IPS-NIHi11 (cell line): ENCODE measurements around the gene SLC25A25.
A peak's percentile ranks its signal among the peaks of the same experiment; 100 is the strongest.

Experiments
- DNase-seq: peaks from one replicate; pipeline ENCODE4 v3.0.0; 2012; ENCODE audit warnings: mixed read lengths, low spot score

SLC25A25 gene

GRCh38 chr9:128072144-128073021, 4.4 kb downstream of the SLC25A25 start:
- DNase-seq, result peak; percentile 6

GRCh38 chr9:128073253-128073886, 5.3 kb downstream of the SLC25A25 start:
- no peak for DNase-seq

GRCh38 chr9:128077847-128078503, 9.9 kb downstream of the SLC25A25 start:
- DNase-seq, result no peak

DNA sequence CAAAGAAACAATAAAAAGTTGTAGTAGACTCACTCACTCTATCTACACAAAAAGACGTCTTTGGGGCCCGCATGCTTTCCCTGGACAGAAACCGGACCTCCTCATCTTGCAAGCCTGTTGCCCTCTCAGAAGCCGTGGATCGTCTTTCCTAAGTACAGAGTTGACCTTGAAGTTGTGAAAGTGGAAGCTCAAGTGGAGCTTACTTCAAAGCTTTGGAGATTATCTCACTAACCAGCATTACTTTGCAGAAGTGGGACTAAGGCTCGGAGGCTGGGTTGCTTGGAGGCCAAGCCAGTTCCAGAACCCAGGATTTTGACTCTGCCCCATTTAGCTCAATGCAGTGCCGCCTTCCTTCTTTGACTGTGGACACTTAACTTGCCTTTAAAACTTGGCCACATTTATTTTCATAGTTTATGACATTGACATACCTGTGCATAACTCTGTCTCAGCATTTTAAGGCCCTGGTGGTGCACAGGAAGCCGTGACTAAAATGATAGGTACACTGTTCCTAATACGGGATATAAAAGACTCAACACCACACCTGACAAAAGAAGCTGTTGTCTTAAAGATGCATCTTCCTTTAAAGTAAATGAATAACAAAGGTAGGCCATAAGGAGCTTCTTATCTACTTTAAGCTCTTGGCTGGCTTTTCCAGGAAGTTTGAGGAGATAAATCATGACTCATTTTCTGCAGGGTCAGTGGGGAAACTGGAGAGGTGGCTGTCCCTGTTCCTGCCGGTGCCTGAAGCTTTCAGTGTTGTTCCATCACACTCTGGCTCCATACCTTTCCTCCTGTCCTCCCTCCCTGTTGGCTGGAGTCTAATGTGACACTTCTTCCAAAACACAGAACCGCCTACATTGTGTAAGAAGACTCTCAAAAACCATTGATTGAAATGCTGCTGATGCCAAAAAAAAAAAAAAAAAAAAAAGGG, 10.7 kb downstream of the SLC25A25 start:
- no peak for DNase-seq

GRCh38 chr9:128080206-128080605, 12.2 kb downstream of the SLC25A25 start:
- no peak for DNase-seq

GRCh38 chr9:128081056-128081455, 13.0 kb downstream of the SLC25A25 start:
- no peak for DNase-seq

DNA sequence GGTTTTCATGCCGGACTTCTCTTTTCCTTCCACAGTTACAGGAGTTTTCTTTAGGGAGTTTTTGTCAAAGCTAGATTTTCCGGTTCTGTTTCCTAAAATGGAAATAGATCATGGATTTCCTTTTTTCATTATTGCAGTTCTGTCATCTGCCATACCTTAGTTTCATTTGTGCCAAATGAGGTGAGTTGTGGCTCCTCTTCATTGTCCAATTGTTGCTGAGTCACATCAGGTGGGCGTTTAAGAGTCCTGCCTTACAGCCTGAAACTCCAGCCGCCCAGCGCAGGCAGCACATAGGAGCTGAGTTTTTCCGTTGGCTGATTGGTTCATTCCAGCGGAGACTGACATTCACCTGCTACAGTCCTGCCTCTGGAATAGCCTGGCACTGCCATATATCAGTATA, 14.1 kb downstream of the SLC25A25 start:
- DNase-seq, result peak; percentile 40

GRCh38 chr9:128084746-128085145, 16.7 kb downstream of the SLC25A25 start:
- DNase-seq, result no peak

- no peak for DNase-seq
Observed at GRCh38 chr9:128085943-128086342, 17.9 kb downstream of the SLC25A25 start.

GRCh38 chr9:128087262-128087661, 19.2 kb downstream of the SLC25A25 start:
- DNase-seq, result no peak

GRCh38 chr9:128088253-128088945, 20.4 kb downstream of the SLC25A25 start:
- DNase-seq, result no peak

GRCh38 chr9:128089299-128089698, 21.3 kb downstream of the SLC25A25 start:
- no peak for DNase-seq

DNA sequence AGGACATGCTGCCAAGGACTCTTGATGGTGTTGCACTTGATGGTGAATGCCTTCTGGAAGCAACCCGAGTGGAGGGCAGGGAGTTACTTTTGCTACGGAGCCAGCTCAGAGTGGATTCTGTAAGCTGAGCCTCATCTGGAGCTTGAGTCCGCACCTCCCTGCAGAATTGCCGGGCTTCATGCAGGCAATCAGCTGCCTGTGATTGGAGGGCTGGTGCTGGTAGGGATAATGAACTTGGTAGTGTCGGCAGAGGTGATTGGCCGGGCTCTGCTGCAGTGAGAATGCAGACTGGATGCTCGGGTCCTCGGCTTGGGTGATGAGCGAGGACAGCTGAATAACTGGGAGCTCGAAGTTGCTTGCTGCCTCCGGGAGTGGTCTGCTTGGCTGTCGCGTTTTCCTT, 23.1 kb downstream of the SLC25A25 start:
- peak; percentile 81 for DNase-seq

- DNase-seq, result no peak
Observed at GRCh38 chr9:128091571-128091970, 23.5 kb downstream of the SLC25A25 start.

DNA sequence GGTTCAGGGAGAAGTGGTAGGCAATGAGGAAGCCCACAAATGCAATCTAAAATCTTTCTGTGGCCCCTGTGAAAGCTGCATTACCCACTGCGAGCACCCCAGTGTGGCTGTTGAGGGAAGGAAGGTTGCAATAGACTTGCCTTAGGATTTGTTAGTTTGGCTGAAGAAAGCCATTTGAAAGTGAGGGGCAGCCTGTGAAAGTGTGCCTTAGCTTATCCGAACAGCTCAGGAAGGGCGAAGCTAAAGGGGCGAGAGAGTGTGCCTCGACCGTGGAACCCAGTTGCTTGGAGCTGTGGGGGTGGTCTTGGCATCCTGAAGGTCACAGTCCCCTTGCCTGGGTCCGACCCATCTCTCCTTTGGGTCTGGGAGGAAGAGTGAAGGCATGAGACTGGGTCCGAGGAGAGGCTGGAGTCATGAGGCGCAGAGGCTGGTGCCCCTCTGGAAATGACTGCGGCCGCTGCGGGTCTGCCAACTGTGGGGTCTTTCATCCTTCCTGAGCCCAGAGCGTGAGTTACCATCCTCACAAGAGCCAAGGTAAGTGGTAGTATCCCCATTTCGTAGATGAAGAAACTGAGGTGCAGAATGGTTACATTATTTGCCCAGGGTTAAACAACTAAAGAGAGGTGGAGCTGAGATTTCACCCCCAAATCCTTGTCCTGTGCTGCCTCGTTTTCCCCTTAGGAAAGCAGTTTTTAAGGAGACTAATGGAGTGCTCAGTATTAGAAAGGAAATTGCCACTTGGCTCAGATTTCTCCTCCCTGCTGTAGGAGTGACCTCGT, 24.4 kb downstream of the SLC25A25 start:
- no peak for DNase-seq

DNA sequence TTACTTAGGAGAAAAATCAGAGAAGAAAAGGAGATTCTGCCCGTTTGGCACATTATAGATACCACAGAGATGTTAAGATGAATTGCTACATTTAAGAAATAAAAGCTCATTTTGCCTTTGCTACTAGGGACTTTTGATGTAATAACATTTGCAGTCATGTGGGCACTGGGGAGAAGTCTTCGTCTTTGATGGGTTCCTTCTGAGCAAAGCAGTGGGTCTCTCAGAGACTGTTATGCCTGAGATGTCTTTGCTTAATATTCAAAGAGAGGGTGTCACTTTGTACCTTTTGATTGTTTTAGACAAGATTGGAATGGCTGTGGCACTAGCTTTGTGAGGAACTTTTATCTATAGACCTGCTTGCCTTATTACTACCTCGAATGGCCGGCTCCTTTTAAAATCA, 25.0 kb downstream of the SLC25A25 start:
- no peak for DNase-seq

DNA sequence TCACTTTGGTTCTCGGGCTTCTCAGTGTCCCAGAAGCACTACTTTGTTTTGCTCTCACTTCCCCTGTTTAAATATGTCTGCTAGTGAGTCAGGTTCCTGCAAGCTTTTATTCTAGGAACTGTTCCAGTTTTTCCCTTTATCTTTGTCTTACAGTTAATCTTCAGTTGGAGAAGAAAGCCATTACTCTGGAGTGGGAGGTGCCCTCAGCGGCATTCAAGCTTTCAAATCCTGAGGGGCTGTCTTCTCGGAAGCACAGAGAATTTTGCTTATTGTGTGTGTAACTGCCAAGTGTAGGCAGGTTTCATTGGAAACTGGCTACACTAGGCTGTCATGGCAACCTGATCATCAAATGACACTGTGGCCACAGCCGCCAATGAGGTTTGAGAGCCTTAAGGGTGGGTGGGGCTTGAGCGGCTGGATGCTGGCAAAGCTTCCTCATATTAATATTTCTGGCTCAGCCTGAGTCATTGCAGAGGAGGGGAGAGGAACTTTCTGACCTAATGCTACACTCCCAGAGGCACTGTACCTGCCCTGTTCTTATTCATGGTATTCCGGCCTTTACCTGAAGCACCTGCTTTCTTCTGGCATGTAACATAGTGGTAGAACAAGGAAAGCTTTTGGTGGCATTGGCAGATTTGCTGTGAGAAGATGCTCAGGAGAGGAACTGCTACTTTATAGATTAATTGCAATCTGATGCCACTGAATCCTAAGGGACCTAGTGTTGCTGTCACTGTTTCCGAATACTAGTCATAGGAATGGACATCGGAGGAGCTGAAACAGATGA, 26.3 kb downstream of the SLC25A25 start:
- peak; percentile 74 for DNase-seq

DNA sequence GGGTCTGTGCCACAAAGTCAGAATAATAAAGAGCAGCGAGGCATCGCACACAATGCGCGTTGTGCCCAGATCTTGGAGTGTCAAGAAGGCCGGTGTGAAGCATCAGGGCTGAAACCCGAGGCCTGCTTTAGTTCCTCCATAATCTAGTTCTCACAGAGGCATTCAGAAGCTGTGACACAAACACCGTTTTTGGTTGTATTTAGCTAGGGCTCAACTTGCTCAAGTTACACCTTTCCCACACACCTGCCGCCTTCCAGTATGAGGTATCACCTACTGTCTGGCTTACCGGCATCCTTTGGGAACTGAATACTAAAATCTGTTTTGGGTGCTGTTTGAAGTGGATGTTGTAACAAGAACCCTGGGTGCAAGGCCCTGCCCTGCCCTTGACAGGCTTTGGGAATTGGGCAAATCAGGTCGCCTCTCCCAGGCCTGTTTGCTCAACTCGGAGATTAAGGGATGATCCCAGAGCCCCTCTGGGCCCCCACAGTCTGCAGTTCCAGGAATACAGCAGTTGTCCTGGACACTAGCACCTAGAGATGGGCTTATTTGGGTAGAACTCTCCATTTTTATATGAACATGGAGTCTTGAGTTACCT, 27.0 kb downstream of the SLC25A25 start:
- DNase-seq, result no peak
